Measurements from ENCODE around the gene EBF3. TPM values are rescaled to one million over a fixed set of nuclear protein-coding genes. Genes with fewer than 3 reads are reported as not detected.

Gene EBF3
- total RNA-seq, 1 experiment from 2014 or later, result 56.2 TPM

GRCh38 chr10:129850790-129851189, 113.3 kb downstream of the EBF3 start:
- POLR2A ChIA-PET (ENCODE audit: low non-redundant PET), result no interaction called here
- no peaks in the 10 kb centered on the region for H3K27me3 ChIP-seq (replicated peaks; ENCODE audit: insufficient read depth, low read depth, low read length, poor library complexity)
- CTCF ChIA-PET, result no interaction called here
- intact Hi-C loops (cut with micrococcal nuclease; ENCODE audit: unreplicated experiment), result loop anchor here (5.0 to 10.0 kb wide), 2 partner anchors 112 to 816 kb away; partner anchors contain the start of gene EBF3
- DNase-seq (ENCODE audit: low spot score), result no peak
- peaks cover 40% of the 10 kb centered on the region for H3K4me1 ChIP-seq (ENCODE audit: insufficient read depth, low read length, poor library complexity, severe bottlenecking)
- H3K9me3 ChIP-seq (ENCODE audit: low read depth, low read length, poor library complexity, severe bottlenecking), result no peaks in the 10 kb centered on the region
- no TSS peak for BruUV-seq (replicated peaks)
- TF ChIP-seq CTCF (conservative IDR thresholded peaks at IDR 0.05; ENCODE audit: low read depth, low read length), result no peak
- no peak for TF ChIP-seq EZH2 (IDR thresholded peaks at IDR 0.05; ENCODE audit: borderline replicate concordance, low read depth, low read length, poor library complexity, severe bottlenecking)
- no peak overlapping the region for H3K27ac ChIP-seq (ENCODE audit: low read depth, low read length, poor library complexity, severe bottlenecking)
- peaks cover 27% of the 10 kb centered on the region for H3K36me3 ChIP-seq (ENCODE audit: insufficient read depth, low read length, poor library complexity, severe bottlenecking)
- no peak overlapping the region for H3K4me3 ChIP-seq (ENCODE audit: low read depth, low read length, poor library complexity, severe bottlenecking)

- intact Hi-C loops (cut with micrococcal nuclease; ENCODE audit: unreplicated experiment), result loop anchor here (5.0 to 10.0 kb wide), 2 partner anchors 112 to 816 kb away; partner anchors contain the start of gene EBF3
- TF ChIP-seq CTCF (conservative IDR thresholded peaks at IDR 0.05; ENCODE audit: low read depth, low read length), result no peak
- TF ChIP-seq EZH2 (IDR thresholded peaks at IDR 0.05; ENCODE audit: borderline replicate concordance, low read depth, low read length, poor library complexity, severe bottlenecking), result no peak
- no peak overlapping the region for H3K4me3 ChIP-seq (ENCODE audit: low read depth, low read length, poor library complexity, severe bottlenecking)
Measured at GRCh38 chr10:129850316-129850715, 113.8 kb downstream of the EBF3 start.

GRCh38 chr10:129849853-129850252, 114.2 kb downstream of the EBF3 start:
- BruUV-seq (replicated peaks), result no TSS peak
- H3K4me1 ChIP-seq (ENCODE audit: insufficient read depth, low read length, poor library complexity, severe bottlenecking), result peaks cover 46% of the 10 kb centered on the region
- no peaks in the 10 kb centered on the region for H3K9me3 ChIP-seq (ENCODE audit: low read depth, low read length, poor library complexity, severe bottlenecking)
- H3K36me3 ChIP-seq (ENCODE audit: insufficient read depth, low read length, poor library complexity, severe bottlenecking), result peaks cover 27% of the 10 kb centered on the region
- no peak for DNase-seq (ENCODE audit: low spot score)
- intact Hi-C loops (cut with micrococcal nuclease; ENCODE audit: unreplicated experiment), result loop anchor here (5.0 to 10.0 kb wide), 3 partner anchors 112 to 1588 kb away; partner anchors contain the start of gene EBF3
- H3K27ac ChIP-seq (ENCODE audit: low read depth, low read length, poor library complexity, severe bottlenecking), result no peak overlapping the region
- no peak for TF ChIP-seq CTCF (conservative IDR thresholded peaks at IDR 0.05; ENCODE audit: low read depth, low read length)
- no peak for TF ChIP-seq EZH2 (IDR thresholded peaks at IDR 0.05; ENCODE audit: borderline replicate concordance, low read depth, low read length, poor library complexity, severe bottlenecking)
- ChIA-PET CTCF (no interaction called here), POLR2A (ENCODE audit: low non-redundant PET) (no interaction called here)
- no peak overlapping the region for H3K4me3 ChIP-seq (ENCODE audit: low read depth, low read length, poor library complexity, severe bottlenecking)
- H3K27me3 ChIP-seq (replicated peaks; ENCODE audit: insufficient read depth, low read depth, low read length, poor library complexity), result no peaks in the 10 kb centered on the region

More at GRCh38 chr10:129850316-129850715, 113.8 kb downstream of the EBF3 start:
- POLR2A ChIA-PET (ENCODE audit: low non-redundant PET), result no interaction called here
- H3K27me3 ChIP-seq (replicated peaks; ENCODE audit: insufficient read depth, low read depth, low read length, poor library complexity), result no peaks in the 10 kb centered on the region
- CTCF ChIA-PET, result no interaction called here
- BruUV-seq (replicated peaks), result no TSS peak
- no peaks in the 10 kb centered on the region for H3K9me3 ChIP-seq (ENCODE audit: low read depth, low read length, poor library complexity, severe bottlenecking)
- H3K27ac ChIP-seq (ENCODE audit: low read depth, low read length, poor library complexity, severe bottlenecking), result no peak overlapping the region
- no peak for DNase-seq (ENCODE audit: low spot score)
- peaks cover 45% of the 10 kb centered on the region for H3K4me1 ChIP-seq (ENCODE audit: insufficient read depth, low read length, poor library complexity, severe bottlenecking)
- peaks cover 27% of the 10 kb centered on the region for H3K36me3 ChIP-seq (ENCODE audit: insufficient read depth, low read length, poor library complexity, severe bottlenecking)

All from A673 (cell line).